ENCODE results near the gene LGR6.

DNA sequence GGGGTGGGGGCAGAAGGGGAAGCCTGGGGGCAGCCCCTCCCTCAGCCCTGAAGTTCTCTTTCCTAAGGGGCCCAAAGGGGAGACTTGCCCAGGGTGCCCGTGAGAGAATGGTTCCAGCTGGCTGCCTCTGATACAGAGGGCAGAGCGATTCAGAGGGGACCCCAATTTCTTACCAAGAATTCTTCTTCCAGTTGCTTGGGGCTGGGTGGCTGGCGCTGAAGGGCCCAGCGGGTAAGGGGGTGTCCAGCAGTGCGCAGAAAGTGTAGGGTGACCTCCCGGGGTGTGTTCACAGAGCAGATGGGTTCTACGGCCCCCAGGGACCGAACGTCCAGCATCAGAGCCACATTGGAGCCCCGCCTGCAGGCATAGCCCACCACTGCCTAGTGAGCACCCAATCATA lies 35.7 kb upstream of the LGR6 start:
- TF ChIP-seq CTCF (IDR thresholded peaks at IDR 0.05) = no peak
- TF ChIP-seq EZH2 (IDR thresholded peaks at IDR 0.05; ENCODE audit: borderline replicate concordance, insufficient read depth, low read depth, low read length, poor library complexity, severe bottlenecking) = no peak
